ENCODE results near the gene CCDC167. TPM values are rescaled to one million over a fixed set of nuclear protein-coding genes. Genes with fewer than 3 reads are reported as not detected.

CCDC167 gene
- total and polyA plus RNA-seq, 8 donors: 4.3 to 12.4 (median 7.0) TPM

- Histone ChIP-seq H3K27me3 (peaks cover 0 to 5% (median 0%) of the 10 kb centered on the region in 4 donors), H3K27ac (no peak overlapping the region), H3K4me3 (no peak overlapping the region), H3K4me1 (no peaks in the 10 kb centered on the region), H3K9me3 (no peaks in the 10 kb centered on the region), H3K36me3 (no peaks in the 10 kb centered on the region)
- ATAC-seq: no peak
- no peak for FAIRE-seq
- DNase-seq: no peak
- TF ChIP-seq CTCF (IDR thresholded peaks at IDR 0.05): no peak
- intact Hi-C loops (cut with DNase I): no loop called here
- WGBS, 2 donors: 68 to 77% methylated on average over 12 of the region's 12 CpGs
Observed at GRCh38 chr6:37525460-37526357, 26.0 kb upstream of the CCDC167 start.

GRCh38 chr6:37524970-37525318, 25.3 kb upstream of the CCDC167 start:
- ATAC-seq (no peak), DNase-seq (no peak), FAIRE-seq (no peak)
- H3K36me3 ChIP-seq: no peaks in the 10 kb centered on the region
- H3K27ac ChIP-seq: no peak overlapping the region
- no peak overlapping the region for H3K4me3 ChIP-seq
- 84 to 86% methylated on average over 4 of the region's 4 CpGs for WGBS, 2 donors
- H3K4me1 ChIP-seq: no peaks in the 10 kb centered on the region
- no peak for TF ChIP-seq CTCF (IDR thresholded peaks at IDR 0.05)
- no peaks in the 10 kb centered on the region for H3K9me3 ChIP-seq
- intact Hi-C loops (cut with DNase I): no loop called here
- H3K27me3 ChIP-seq: peaks cover 0 to 5% (median 0%) of the 10 kb centered on the region in 4 donors

GRCh38 chr6:37524025-37524969, 24.6 kb upstream of the CCDC167 start:
- no peak for DNase-seq
- 62 to 64% methylated on average over 19 of the region's 19 CpGs for WGBS, 2 donors
- no peak for FAIRE-seq
- H3K27me3 ChIP-seq: peaks cover 0 to 5% (median 0%) of the 10 kb centered on the region in 4 donors
- no peak overlapping the region for H3K4me3 ChIP-seq
- ATAC-seq: no peak
- H3K4me1 ChIP-seq: no peaks in the 10 kb centered on the region
- H3K36me3 ChIP-seq: no peaks in the 10 kb centered on the region
- intact Hi-C loops (cut with DNase I): no loop called here
- TF ChIP-seq CTCF (IDR thresholded peaks at IDR 0.05): no peak
- no peak overlapping the region for H3K27ac ChIP-seq
- no peaks in the 10 kb centered on the region for H3K9me3 ChIP-seq

- Histone ChIP-seq H3K4me3 (no peak overlapping the region), H3K9me3 (no peaks in the 10 kb centered on the region), H3K27me3 (peaks cover 0 to 5% (median 0%) of the 10 kb centered on the region in 4 donors), H3K27ac (no peak overlapping the region), H3K4me1 (no peaks in the 10 kb centered on the region), H3K36me3 (no peaks in the 10 kb centered on the region)
- WGBS, 2 donors: 58 to 71% methylated on average over 7 of the region's 7 CpGs
- intact Hi-C loops (cut with DNase I): no loop called here
- ATAC-seq (no peak), DNase-seq (no peak), FAIRE-seq (no peak)
- TF ChIP-seq CTCF (IDR thresholded peaks at IDR 0.05): no peak
Observed at GRCh38 chr6:37523412-37523811, 23.7 kb upstream of the CCDC167 start.
